ENCODE results near the gene ABCA1. TPM values are rescaled to one million over a fixed set of nuclear protein-coding genes. Genes with fewer than 3 reads are reported as not detected.

The ABCA1 gene
- total and polyA plus RNA-seq, 10 of the 15 experiments (the other 5 are each of a cell fraction or from before 2014, with no cell fraction given): 0.01 to 0.56 (median 0.16) TPM

DNA sequence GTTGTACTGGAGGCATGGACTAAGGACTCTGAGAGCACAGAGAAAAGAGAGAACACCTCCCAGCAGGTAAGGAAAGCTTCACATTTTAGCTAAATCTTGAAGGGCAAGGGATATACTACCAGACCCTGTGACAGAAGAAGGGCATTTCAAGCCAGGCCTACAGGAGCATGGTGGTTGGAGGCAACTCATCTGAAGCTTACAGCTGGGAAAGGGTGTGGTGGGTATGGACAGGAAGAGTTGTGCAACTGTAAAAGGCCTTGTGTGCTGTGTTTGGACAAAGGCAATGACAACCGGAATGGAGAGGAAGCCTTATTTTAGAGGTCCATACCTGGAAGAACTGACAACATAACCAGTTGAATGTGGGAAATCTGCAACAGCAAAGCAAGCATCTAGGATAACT, 132.9 kb downstream of the ABCA1 start:
- H3K36me3 ChIP-seq (ENCODE audit: control insufficient read depth in 2 of 2, insufficient read depth in 2 of 2, low read length in 1 of 2): no peaks in the 10 kb centered on the region
- no peak for DNase-seq (ENCODE audit: low read depth, low spot score)
- in situ Hi-C loops (cut with MboI): no loop called here

More for the DNA sequence above, 132.9 kb downstream of the ABCA1 start:
- CTCF ChIA-PET: no interaction called here
- H3K27me3 ChIP-seq (replicated peaks in 1 of 2; ENCODE audit: control insufficient read depth in 2 of 2, insufficient read depth in 2 of 2, low read length in 1 of 2): peaks cover 0 to 2% of the 10 kb centered on the region in 2 experiments; a peak in 1 of 4 replicates
- ATAC-seq (no peak), FAIRE-seq (no peak)
- no peaks in the 10 kb centered on the region for H3K9me3 ChIP-seq (replicated peaks; ENCODE audit: control insufficient read depth, insufficient read depth, low read length)
- H3K4me2 ChIP-seq (ENCODE audit: control insufficient read depth, insufficient read depth): no peak overlapping the region
- no peak overlapping the region for H2AFZ ChIP-seq (ENCODE audit: control insufficient read depth, low read depth, low read length)
- no TSS peak for BruUV-seq (replicated peaks)
- POLR2A ChIA-PET: no interaction called here
- no peak for TF ChIP-seq SIN3A (IDR thresholded peaks at IDR 0.05; ENCODE audit: low read depth, low read length)
- no peak for TF ChIP-seq SP1 (IDR thresholded peaks at IDR 0.05; ENCODE audit: low read depth, low read length)
- no peak for TF ChIP-seq KDM1A (IDR thresholded peaks at IDR 0.05; ENCODE audit: borderline replicate concordance)
- TF ChIP-seq, protein P1, sequence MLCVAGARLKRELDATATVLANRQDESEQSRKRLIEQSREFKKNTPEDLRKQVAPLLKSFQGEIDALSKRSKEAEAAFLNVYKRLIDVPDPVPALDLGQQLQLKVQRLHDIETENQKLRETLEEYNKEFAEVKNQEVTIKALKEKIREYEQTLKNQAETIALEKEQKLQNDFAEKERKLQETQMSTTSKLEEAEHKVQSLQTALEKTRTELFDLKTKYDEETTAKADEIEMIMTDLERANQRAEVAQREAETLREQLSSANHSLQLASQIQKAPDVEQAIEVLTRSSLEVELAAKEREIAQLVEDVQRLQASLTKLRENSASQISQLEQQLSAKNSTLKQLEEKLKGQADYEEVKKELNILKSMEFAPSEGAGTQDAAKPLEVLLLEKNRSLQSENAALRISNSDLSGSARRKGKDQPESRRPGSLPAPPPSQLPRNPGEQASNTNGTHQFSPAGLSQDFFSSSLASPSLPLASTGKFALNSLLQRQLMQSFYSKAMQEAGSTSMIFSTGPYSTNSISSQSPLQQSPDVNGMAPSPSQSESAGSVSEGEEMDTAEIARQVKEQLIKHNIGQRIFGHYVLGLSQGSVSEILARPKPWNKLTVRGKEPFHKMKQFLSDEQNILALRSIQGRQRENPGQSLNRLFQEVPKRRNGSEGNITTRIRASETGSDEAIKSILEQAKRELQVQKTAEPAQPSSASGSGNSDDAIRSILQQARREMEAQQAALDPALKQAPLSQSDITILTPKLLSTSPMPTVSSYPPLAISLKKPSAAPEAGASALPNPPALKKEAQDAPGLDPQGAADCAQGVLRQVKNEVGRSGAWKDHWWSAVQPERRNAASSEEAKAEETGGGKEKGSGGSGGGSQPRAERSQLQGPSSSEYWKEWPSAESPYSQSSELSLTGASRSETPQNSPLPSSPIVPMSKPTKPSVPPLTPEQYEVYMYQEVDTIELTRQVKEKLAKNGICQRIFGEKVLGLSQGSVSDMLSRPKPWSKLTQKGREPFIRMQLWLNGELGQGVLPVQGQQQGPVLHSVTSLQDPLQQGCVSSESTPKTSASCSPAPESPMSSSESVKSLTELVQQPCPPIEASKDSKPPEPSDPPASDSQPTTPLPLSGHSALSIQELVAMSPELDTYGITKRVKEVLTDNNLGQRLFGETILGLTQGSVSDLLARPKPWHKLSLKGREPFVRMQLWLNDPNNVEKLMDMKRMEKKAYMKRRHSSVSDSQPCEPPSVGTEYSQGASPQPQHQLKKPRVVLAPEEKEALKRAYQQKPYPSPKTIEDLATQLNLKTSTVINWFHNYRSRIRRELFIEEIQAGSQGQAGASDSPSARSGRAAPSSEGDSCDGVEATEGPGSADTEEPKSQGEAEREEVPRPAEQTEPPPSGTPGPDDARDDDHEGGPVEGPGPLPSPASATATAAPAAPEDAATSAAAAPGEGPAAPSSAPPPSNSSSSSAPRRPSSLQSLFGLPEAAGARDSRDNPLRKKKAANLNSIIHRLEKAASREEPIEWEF (IDR thresholded peaks at IDR 0.05; ENCODE audit: insufficient replicate concordance, low read depth, low read length): no peak
- TF ChIP-seq IRF3 (IDR thresholded peaks at IDR 0.05): no peak
- TF ChIP-seq NFXL1 (IDR thresholded peaks at IDR 0.05; ENCODE audit: borderline replicate concordance): no peak
- TF ChIP-seq, protein P2, sequence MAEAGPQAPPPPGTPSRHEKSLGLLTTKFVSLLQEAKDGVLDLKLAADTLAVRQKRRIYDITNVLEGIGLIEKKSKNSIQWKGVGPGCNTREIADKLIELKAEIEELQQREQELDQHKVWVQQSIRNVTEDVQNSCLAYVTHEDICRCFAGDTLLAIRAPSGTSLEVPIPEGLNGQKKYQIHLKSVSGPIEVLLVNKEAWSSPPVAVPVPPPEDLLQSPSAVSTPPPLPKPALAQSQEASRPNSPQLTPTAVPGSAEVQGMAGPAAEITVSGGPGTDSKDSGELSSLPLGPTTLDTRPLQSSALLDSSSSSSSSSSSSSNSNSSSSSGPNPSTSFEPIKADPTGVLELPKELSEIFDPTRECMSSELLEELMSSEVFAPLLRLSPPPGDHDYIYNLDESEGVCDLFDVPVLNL (IDR thresholded peaks at IDR 0.05; ENCODE audit: low read depth, low read length): no peak
- TF ChIP-seq, protein P3, sequence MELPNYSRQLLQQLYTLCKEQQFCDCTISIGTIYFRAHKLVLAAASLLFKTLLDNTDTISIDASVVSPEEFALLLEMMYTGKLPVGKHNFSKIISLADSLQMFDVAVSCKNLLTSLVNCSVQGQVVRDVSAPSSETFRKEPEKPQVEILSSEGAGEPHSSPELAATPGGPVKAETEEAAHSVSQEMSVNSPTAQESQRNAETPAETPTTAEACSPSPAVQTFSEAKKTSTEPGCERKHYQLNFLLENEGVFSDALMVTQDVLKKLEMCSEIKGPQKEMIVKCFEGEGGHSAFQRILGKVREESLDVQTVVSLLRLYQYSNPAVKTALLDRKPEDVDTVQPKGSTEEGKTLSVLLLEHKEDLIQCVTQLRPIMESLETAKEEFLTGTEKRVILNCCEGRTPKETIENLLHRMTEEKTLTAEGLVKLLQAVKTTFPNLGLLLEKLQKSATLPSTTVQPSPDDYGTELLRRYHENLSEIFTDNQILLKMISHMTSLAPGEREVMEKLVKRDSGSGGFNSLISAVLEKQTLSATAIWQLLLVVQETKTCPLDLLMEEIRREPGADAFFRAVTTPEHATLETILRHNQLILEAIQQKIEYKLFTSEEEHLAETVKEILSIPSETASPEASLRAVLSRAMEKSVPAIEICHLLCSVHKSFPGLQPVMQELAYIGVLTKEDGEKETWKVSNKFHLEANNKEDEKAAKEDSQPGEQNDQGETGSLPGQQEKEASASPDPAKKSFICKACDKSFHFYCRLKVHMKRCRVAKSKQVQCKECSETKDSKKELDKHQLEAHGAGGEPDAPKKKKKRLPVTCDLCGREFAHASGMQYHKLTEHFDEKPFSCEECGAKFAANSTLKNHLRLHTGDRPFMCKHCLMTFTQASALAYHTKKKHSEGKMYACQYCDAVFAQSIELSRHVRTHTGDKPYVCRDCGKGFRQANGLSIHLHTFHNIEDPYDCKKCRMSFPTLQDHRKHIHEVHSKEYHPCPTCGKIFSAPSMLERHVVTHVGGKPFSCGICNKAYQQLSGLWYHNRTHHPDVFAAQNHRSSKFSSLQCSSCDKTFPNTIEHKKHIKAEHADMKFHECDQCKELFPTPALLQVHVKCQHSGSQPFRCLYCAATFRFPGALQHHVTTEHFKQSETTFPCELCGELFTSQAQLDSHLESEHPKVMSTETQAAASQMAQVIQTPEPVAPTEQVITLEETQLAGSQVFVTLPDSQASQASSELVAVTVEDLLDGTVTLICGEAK (IDR thresholded peaks at IDR 0.05; ENCODE audit: borderline replicate concordance): no peak
- no peak for TF ChIP-seq EGR1 (IDR thresholded peaks at IDR 0.05; ENCODE audit: borderline replicate concordance in 1 of 2, low read depth in 2 of 2, low read length in 2 of 2)
- TF ChIP-seq POLR2AphosphoS5 (IDR thresholded peaks at IDR 0.05; ENCODE audit: low read length): no peak
- no peak overlapping the region for H3K9ac ChIP-seq (ENCODE audit: control insufficient read depth, insufficient read depth, low read length)
- no peak overlapping the region for H3K4me3 ChIP-seq
- H4K20me1 ChIP-seq (ENCODE audit: control insufficient read depth, insufficient read depth): no peaks in the 10 kb centered on the region
- WGBS (ENCODE audit: insufficient coverage, insufficient replicate concordance, low lambda C conversion rate, missing lambda C conversion rate): 83% methylated on average over 1 of the region's 1 CpG
- no peaks in the 10 kb centered on the region for H3K79me2 ChIP-seq (ENCODE audit: control insufficient read depth, insufficient read depth, low read length)
- H3K4me1 ChIP-seq (ENCODE audit: control insufficient read depth, insufficient read depth, low read length): no peaks in the 10 kb centered on the region
- H3K27ac ChIP-seq (ENCODE audit: control insufficient read depth, insufficient read depth): no peak overlapping the region
- SMC1A ChIA-PET (ENCODE audit: uncharacterized antibody, unreplicated experiment): no interaction called here
- RAD21 ChIA-PET (ENCODE audit: unreplicated experiment): interaction anchor here (0.6 kb wide), 1 partner anchor 1108 kb away, joined by 3 read pairs; no protein-coding TSS in a partner anchor
- intact Hi-C loops (cut with micrococcal nuclease; ENCODE audit: unreplicated experiment): no loop called here
